ENCODE measurements around the gene ANXA5.
"Not testable (repeated sequence)": the region's sequence is repeated elsewhere in the genome, so short reads cannot be mapped to it uniquely, and the experiment has no call there.

The ANXA5 gene

DNA sequence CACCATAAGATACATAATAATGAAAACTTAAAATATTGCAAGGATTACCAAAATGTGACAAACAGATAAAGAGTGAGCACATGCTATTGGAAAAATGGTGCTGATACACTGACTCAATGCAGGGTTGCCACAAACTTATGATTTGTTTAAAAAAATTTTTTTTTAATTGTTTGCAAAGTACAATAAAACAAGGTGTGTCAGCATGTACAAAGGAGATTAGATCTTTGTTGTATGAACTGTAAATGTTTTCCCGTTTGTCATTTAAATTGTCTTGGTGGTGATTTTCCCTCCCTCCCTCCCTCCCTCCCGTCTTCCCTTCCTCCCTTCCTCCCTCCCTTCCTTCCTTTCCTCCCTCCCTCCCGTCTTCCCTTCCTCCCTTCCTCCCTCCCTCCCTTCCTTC lies 31.4 kb downstream of the ANXA5 start:
- Histone ChIP-seq H3K79me2 (ENCODE audit: control insufficient read depth, insufficient read depth, low read length, poor library complexity) (no peaks in the 10 kb centered on the region), H3K14ac (ENCODE audit: low read length) (no peak overlapping the region)
- WGBS (ENCODE audit: extremely low coverage, insufficient coverage, insufficient read length): no CpG with 5 or more reads among the region's 3 CpGs

DNA sequence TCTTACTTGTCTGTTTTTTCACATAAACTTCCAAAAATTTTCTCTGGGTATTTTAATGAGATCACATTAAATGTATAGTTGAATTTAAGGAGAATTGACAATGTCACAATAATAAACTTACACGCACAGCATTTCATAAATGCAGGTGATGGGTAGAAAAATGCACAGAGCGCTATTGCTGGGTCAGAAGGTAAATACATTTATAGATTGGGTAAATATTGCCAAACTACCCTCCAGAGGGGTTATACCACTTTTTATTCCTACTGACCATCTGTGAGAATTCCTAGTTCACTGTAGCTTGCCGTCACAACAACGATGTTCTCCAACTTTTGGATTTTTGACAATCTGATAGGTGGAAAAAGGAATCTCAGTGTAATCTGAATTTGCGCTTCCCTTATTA lies 34.6 kb downstream of the ANXA5 start:
- Histone ChIP-seq H3K27ac (ENCODE audit: low read depth, low read length) (no peak overlapping the region), H2AFZ (ENCODE audit: insufficient read depth, low read length, poor library complexity) (no peak overlapping the region), H3K4me2 (ENCODE audit: low read length) (no peak overlapping the region), H3K79me2 (ENCODE audit: control insufficient read depth, insufficient read depth, low read length, poor library complexity) (no peaks in the 10 kb centered on the region), H3K4me3 (ENCODE audit: low read depth, low read length) (no peak overlapping the region), H3K4ac (ENCODE audit: low read depth, low read length) (no peak overlapping the region), H2BK120ac (ENCODE audit: insufficient read depth, low read length, poor library complexity) (no peak overlapping the region), H3K4me1 (ENCODE audit: control insufficient read depth in 1 of 2, insufficient read depth in 2 of 2, low read length in 2 of 2) (no peaks in the 10 kb centered on the region), H3K9me3 (ENCODE audit: insufficient read depth, low read depth, low read length) (no peaks in the 10 kb centered on the region), H3K14ac (ENCODE audit: low read length) (no peak overlapping the region), H3K27me3 (ENCODE audit: insufficient read depth, low read length) (no peaks in the 10 kb centered on the region), H3K36me3 (ENCODE audit: control insufficient read depth in 1 of 2, insufficient read depth in 2 of 2, low read length in 2 of 2) (peaks cover 3 to 5% of the 10 kb centered on the region in 2 experiments), H4K8ac (ENCODE audit: low read depth, low read length) (no peak overlapping the region), H3K9ac (ENCODE audit: low read length) (no peak overlapping the region), H2AK5ac (ENCODE audit: low read length) (no peak overlapping the region), H4K12ac (ENCODE audit: low read depth, low read length) (no peak overlapping the region), H3K18ac (ENCODE audit: low read length) (no peak overlapping the region), H3K79me1 (ENCODE audit: low read length) (no peaks in the 10 kb centered on the region), H3K23ac (ENCODE audit: low read length) (no peak overlapping the region), H2BK5ac (ENCODE audit: low read depth, low read length, poor library complexity) (no peak overlapping the region), H4K91ac (ENCODE audit: low read depth, low read length) (no peak overlapping the region), H2BK12ac (ENCODE audit: low read length) (no peak overlapping the region)
- no CpG with 5 or more reads among the region's 5 CpGs for WGBS (ENCODE audit: extremely low coverage, insufficient coverage, insufficient read length)
- DNase-seq: no peak

More for the DNA sequence above, 31.4 kb downstream of the ANXA5 start:
- no peak overlapping the region for H3K4ac ChIP-seq (ENCODE audit: low read depth, low read length)
- H3K23ac ChIP-seq (ENCODE audit: low read length): no peak overlapping the region
- no peak overlapping the region for H2BK12ac ChIP-seq (ENCODE audit: low read length)
- no peak overlapping the region for H2BK120ac ChIP-seq (ENCODE audit: insufficient read depth, low read length, poor library complexity)
- no peak overlapping the region for H2AK5ac ChIP-seq (ENCODE audit: low read length)
- H3K9ac ChIP-seq (ENCODE audit: low read length): no peak overlapping the region
- H4K12ac ChIP-seq (ENCODE audit: low read depth, low read length): no peak overlapping the region
- no peak overlapping the region for H3K18ac ChIP-seq (ENCODE audit: low read length)
- no peaks in the 10 kb centered on the region for H3K4me1 ChIP-seq (ENCODE audit: control insufficient read depth in 1 of 2, insufficient read depth in 2 of 2, low read length in 2 of 2)
- H3K36me3 ChIP-seq (ENCODE audit: control insufficient read depth in 1 of 2, insufficient read depth in 2 of 2, low read length in 2 of 2): peaks cover 8 to 14% of the 10 kb centered on the region in 2 experiments
- no peak overlapping the region for H4K8ac ChIP-seq (ENCODE audit: low read depth, low read length)
- H3K4me2 ChIP-seq (ENCODE audit: low read length): no peak overlapping the region
- no peaks in the 10 kb centered on the region for H3K79me1 ChIP-seq (ENCODE audit: low read length)
- no peak overlapping the region for H2BK5ac ChIP-seq (ENCODE audit: low read depth, low read length, poor library complexity)
- no peaks in the 10 kb centered on the region for H3K27me3 ChIP-seq (ENCODE audit: insufficient read depth, low read length)
- no peak overlapping the region for H3K27ac ChIP-seq (ENCODE audit: low read depth, low read length)
- no peak for DNase-seq
- H3K4me3 ChIP-seq (ENCODE audit: low read depth, low read length): no peak overlapping the region
- no peak overlapping the region for H4K91ac ChIP-seq (ENCODE audit: low read depth, low read length)
- no peak overlapping the region for H2AFZ ChIP-seq (ENCODE audit: insufficient read depth, low read length, poor library complexity)
- H3K9me3 ChIP-seq (ENCODE audit: insufficient read depth, low read depth, low read length): no peaks in the 10 kb centered on the region

DNA sequence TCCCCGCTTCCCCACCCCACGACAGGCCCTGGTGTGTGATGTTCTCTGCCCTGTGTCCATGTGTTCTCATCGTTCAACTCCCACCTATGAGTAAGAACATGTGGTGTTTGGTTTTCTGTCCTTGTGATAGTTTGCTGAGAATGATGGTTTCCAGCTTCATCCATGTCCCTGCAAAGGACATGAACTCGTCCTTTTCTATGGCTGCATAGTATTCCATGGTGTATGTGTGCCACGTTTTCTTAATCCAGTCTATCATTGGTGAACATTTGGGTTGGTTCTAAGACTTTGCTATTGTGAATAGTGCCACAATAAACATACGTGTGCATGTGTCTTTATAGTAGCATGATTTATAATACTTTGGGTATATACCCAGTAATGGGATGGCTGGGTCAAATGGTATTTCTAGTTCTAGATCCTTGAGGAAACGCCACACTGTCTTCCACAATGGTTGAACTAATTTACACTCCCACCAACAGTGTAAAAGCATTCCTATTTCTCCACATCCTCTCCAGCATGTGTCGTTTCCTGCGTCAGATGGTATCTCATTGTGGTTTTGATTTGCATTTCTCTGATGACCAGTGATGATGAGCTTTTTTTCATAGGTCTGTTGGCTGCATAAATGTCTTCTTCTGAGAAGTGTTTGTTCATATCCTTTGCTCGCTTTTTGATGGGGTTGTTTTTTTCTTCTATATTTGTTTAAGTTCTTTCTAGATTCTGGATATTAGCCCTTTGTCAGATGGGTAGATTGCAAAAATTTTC lies 36.4 kb downstream of the ANXA5 start:
- not testable (repeated sequence) for H2BK12ac ChIP-seq (ENCODE audit: low read length); H2BK120ac ChIP-seq (ENCODE audit: insufficient read depth, low read length, poor library complexity); H3K27ac ChIP-seq (ENCODE audit: low read depth, low read length); H4K8ac ChIP-seq (ENCODE audit: low read depth, low read length); H3K14ac ChIP-seq (ENCODE audit: low read length); H3K9me3 ChIP-seq (ENCODE audit: insufficient read depth, low read depth, low read length); H2AFZ ChIP-seq (ENCODE audit: insufficient read depth, low read length, poor library complexity); H3K79me1 ChIP-seq (ENCODE audit: low read length); H3K79me2 ChIP-seq (ENCODE audit: control insufficient read depth, insufficient read depth, low read length, poor library complexity); H2BK5ac ChIP-seq (ENCODE audit: low read depth, low read length, poor library complexity); H3K18ac ChIP-seq (ENCODE audit: low read length); H3K27me3 ChIP-seq (ENCODE audit: insufficient read depth, low read length); H4K91ac ChIP-seq (ENCODE audit: low read depth, low read length); H3K4ac ChIP-seq (ENCODE audit: low read depth, low read length); H3K36me3 ChIP-seq (ENCODE audit: control insufficient read depth in 1 of 2, insufficient read depth in 2 of 2, low read length in 2 of 2); DNase-seq; H3K4me1 ChIP-seq (ENCODE audit: control insufficient read depth in 1 of 2, insufficient read depth in 2 of 2, low read length in 2 of 2); H3K4me2 ChIP-seq (ENCODE audit: low read length); H3K9ac ChIP-seq (ENCODE audit: low read length); H4K12ac ChIP-seq (ENCODE audit: low read depth, low read length); H3K4me3 ChIP-seq (ENCODE audit: low read depth, low read length); H2AK5ac ChIP-seq (ENCODE audit: low read length); H3K23ac ChIP-seq (ENCODE audit: low read length)
- no CpG with 5 or more reads among the region's 10 CpGs for WGBS (ENCODE audit: extremely low coverage, insufficient coverage, insufficient read length)

DNA sequence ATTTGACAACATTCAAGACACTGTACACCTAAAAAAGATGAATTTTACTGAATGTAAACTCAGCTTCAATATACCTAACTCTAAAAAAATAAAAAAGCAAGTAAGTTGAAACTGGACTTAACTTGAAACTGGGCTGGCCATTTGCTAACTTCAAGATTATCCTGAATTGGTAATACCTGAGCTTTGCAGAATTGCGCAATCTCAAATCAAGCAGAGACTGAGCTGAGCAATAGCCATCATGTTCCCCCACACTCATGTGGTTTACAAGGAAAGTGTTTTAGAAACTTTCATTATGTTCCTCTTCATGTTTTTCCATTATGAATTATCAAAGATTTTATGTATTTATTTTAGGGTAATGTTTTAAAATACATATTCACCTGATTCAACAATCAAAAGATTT lies 38.7 kb downstream of the ANXA5 start:
- H3K23ac ChIP-seq (ENCODE audit: low read length): no peak overlapping the region
- H3K4me3 ChIP-seq (ENCODE audit: low read depth, low read length): no peak overlapping the region
- H3K27ac ChIP-seq (ENCODE audit: low read depth, low read length): no peak overlapping the region
- H3K36me3 ChIP-seq (ENCODE audit: control insufficient read depth in 1 of 2, insufficient read depth in 2 of 2, low read length in 2 of 2): no peaks in the 10 kb centered on the region
- H3K4me2 ChIP-seq (ENCODE audit: low read length): no peak overlapping the region
- WGBS (ENCODE audit: extremely low coverage, insufficient coverage, insufficient read length): no CpG with 5 or more reads among the region's 1 CpG
- no peak overlapping the region for H3K14ac ChIP-seq (ENCODE audit: low read length)
- peak in 1 of 2 donors; percentile 6 for DNase-seq
- no peaks in the 10 kb centered on the region for H3K79me2 ChIP-seq (ENCODE audit: control insufficient read depth, insufficient read depth, low read length, poor library complexity)
- H4K91ac ChIP-seq (ENCODE audit: low read depth, low read length): no peak overlapping the region
- no peaks in the 10 kb centered on the region for H3K4me1 ChIP-seq (ENCODE audit: control insufficient read depth in 1 of 2, insufficient read depth in 2 of 2, low read length in 2 of 2)
- H4K12ac ChIP-seq (ENCODE audit: low read depth, low read length): no peak overlapping the region
- H2BK5ac ChIP-seq (ENCODE audit: low read depth, low read length, poor library complexity): no peak overlapping the region
- H3K9ac ChIP-seq (ENCODE audit: low read length): no peak overlapping the region
- H3K79me1 ChIP-seq (ENCODE audit: low read length): no peaks in the 10 kb centered on the region
- no peak overlapping the region for H2BK12ac ChIP-seq (ENCODE audit: low read length)
- no peak overlapping the region for H3K18ac ChIP-seq (ENCODE audit: low read length)
- no peaks in the 10 kb centered on the region for H3K9me3 ChIP-seq (ENCODE audit: insufficient read depth, low read depth, low read length)
- no peak overlapping the region for H2AK5ac ChIP-seq (ENCODE audit: low read length)
- H2BK120ac ChIP-seq (ENCODE audit: insufficient read depth, low read length, poor library complexity): no peak overlapping the region
- no peaks in the 10 kb centered on the region for H3K27me3 ChIP-seq (ENCODE audit: insufficient read depth, low read length)
- no peak overlapping the region for H4K8ac ChIP-seq (ENCODE audit: low read depth, low read length)
- H2AFZ ChIP-seq (ENCODE audit: insufficient read depth, low read length, poor library complexity): no peak overlapping the region
- H3K4ac ChIP-seq (ENCODE audit: low read depth, low read length): no peak overlapping the region
